Head of caudate nucleus (tissue), 42 donors: Measurements from ENCODE around the gene P2RY13.

Source experiments
- DNase-seq, 42 donors: peaks; one replicate each; pipeline versions ENCODE4 v3.0.0 to v3.0.0-alpha.2; 2020 to 2021; ENCODE audit warnings: mixed read lengths in 7 of 42
- intact Hi-C: fragments of 100-400 bp; cut with DNase I; formaldehyde crosslinking; loops from one replicate; pipeline ENCODE4 v1.15.0; 2022

The P2RY13 gene

GRCh38 chr3:151329363-151329762, at the start of gene P2RY13:
TSS of gene P2RY13 (minus strand) at chr3:151329549. CDS start at chr3:151329528, 21 bp downstream.
- DNase-seq = no peak
- intact Hi-C loops = no loop called here

- intact Hi-C loops = no loop called here
These were observed 48.5 kb upstream of the P2RY13 start for GRCh38 chr3:151377768-151378385.

GRCh38 chr3:151372063-151372820, 42.9 kb upstream of the P2RY13 start:
- intact Hi-C loops = no loop called here
- no peak for DNase-seq

More at GRCh38 chr3:151377768-151378385, 48.5 kb upstream of the P2RY13 start:
- DNase-seq = no peak

GRCh38 chr3:151371526-151371925, 42.2 kb upstream of the P2RY13 start:
- no peak for DNase-seq

GRCh38 chr3:151367448-151367847, 38.1 kb upstream of the P2RY13 start:
- intact Hi-C loops = no loop called here
- DNase-seq = no peak

More at GRCh38 chr3:151371526-151371925, 42.2 kb upstream of the P2RY13 start:
- intact Hi-C loops = no loop called here

GRCh38 chr3:151366993-151367392, 37.6 kb upstream of the P2RY13 start:
- intact Hi-C loops = no loop called here
- DNase-seq = no peak

- intact Hi-C loops = no loop called here
- no peak for DNase-seq
These were observed 33.4 kb upstream of the P2RY13 start for GRCh38 chr3:151362751-151363174.

- intact Hi-C loops = no loop called here
- DNase-seq = no peak
These were observed 28.1 kb upstream of the P2RY13 start for GRCh38 chr3:151357463-151357850.

GRCh38 chr3:151356794-151357462, 27.6 kb upstream of the P2RY13 start:
- intact Hi-C loops = no loop called here
- DNase-seq = peak in 20 of 42 donors; percentile 10 to 59 (median 28)

GRCh38 chr3:151351648-151352047, 22.3 kb upstream of the P2RY13 start:
- no peak for DNase-seq
- intact Hi-C loops = no loop called here

GRCh38 chr3:151351219-151351618, 21.9 kb upstream of the P2RY13 start:
- no peak for DNase-seq
- intact Hi-C loops = no loop called here

- DNase-seq = no peak
- intact Hi-C loops = no loop called here
These were observed 21.3 kb upstream of the P2RY13 start for GRCh38 chr3:151350656-151351055.

GRCh38 chr3:151347432-151347831, 18.1 kb upstream of the P2RY13 start:
- intact Hi-C loops = no loop called here
- peak in 31 of 42 donors; percentile 10 to 66 (median 30) for DNase-seq

GRCh38 chr3:151346292-151346691, 16.9 kb upstream of the P2RY13 start:
- intact Hi-C loops = no loop called here
- no peak for DNase-seq

- no peak for DNase-seq
- intact Hi-C loops = no loop called here
These were observed 16.5 kb upstream of the P2RY13 start for GRCh38 chr3:151345859-151346258.

GRCh38 chr3:151331696-151332095, 2.3 kb upstream of the P2RY13 start:
- no peak for DNase-seq
- intact Hi-C loops = no loop called here

- intact Hi-C loops = no loop called here
- DNase-seq = no peak
These were observed 1.6 kb upstream of the P2RY13 start for GRCh38 chr3:151330899-151331298.

GRCh38 chr3:151330379-151330778, 1.0 kb upstream of the P2RY13 start:
- DNase-seq = no peak
- intact Hi-C loops = no loop called here

- intact Hi-C loops = no loop called here
- peak in 9 of 42 donors; percentile 8 to 36 (median 14) for DNase-seq
These were observed 902 bp downstream of the P2RY13 start for GRCh38 chr3:151328298-151328995.
